SU-DHL-6 (cell line): ENCODE results near the gene YWHAG.
"Not testable (repeated sequence)": the region's sequence is repeated elsewhere in the genome, so short reads cannot be mapped to it uniquely, and the experiment has no call there.

Experiments
- H2AFZ ChIP-seq: fragments of 200-600 bp; sonication (generic); 2 replicates; pipeline ENCODE4 v1.6.1; 2014; ENCODE audit warnings: low read depth, mild to moderate bottlenecking, moderate library complexity, mixed read lengths, antibody characterized with exemption, low read length; ENCODE audit not compliant: severe bottlenecking
- H3F3A ChIP-seq: fragments of 200-600 bp; shearing (Covaris generic); 2 replicates; pipeline ENCODE4 v1.6.0; 2016; ENCODE audit warnings: antibody characterized with exemption, mild to moderate bottlenecking; ENCODE audit not compliant: insufficient read depth
- H3K27ac ChIP-seq: fragments of 200-600 bp; sonication (generic); 2 replicates; pipeline ENCODE4 v1.5.1; 2016; ENCODE audit warnings: low read depth, mild to moderate bottlenecking, low read length, moderate library complexity, mixed read lengths
- H3K27me3 ChIP-seq: fragments of 200-600 bp; sonication (generic), shearing (Covaris generic); 2 replicates; pipeline ENCODE4 v1.6.0; 2014; ENCODE audit warnings: mild to moderate bottlenecking, low read length
- H3K36me3 ChIP-seq: fragments of 200-600 bp; sonication (generic); 2 replicates; pipeline ENCODE4 v1.6.1; 2014; ENCODE audit warnings: mild to moderate bottlenecking, low read length, mixed read lengths
- H3K4me2 ChIP-seq: fragments of 300-600, 200-600 bp; shearing (Covaris generic), sonication (generic); 2 replicates; pipeline ENCODE4 v1.6.0; 2014; ENCODE audit warnings: low read length, low read depth, mild to moderate bottlenecking; ENCODE audit not compliant: poor library complexity, severe bottlenecking
- H3K4me3 ChIP-seq: fragments of 200-600 bp; sonication (generic); 2 replicates; pipeline ENCODE4 v1.5.1; 2014; ENCODE audit warnings: antibody characterized with exemption, low read length, mild to moderate bottlenecking, mixed read lengths; ENCODE audit not compliant: insufficient read depth, poor library complexity, severe bottlenecking
- H3K79me2 ChIP-seq: fragments of 200-600 bp; sonication (generic); 2 replicates; pipeline ENCODE4 v1.6.1; 2014; ENCODE audit warnings: mild to moderate bottlenecking, low read length, moderate library complexity; ENCODE audit not compliant: insufficient read depth
- H3K9ac ChIP-seq: fragments of 200-600 bp; sonication (generic); 2 replicates; pipeline ENCODE4 v1.7.0; 2014; ENCODE audit warnings: mild to moderate bottlenecking, low read length
- H3K9me2 ChIP-seq: fragments of 200-600 bp; sonication (generic); replicated peaks from 2 replicates; pipeline ENCODE4 v1.6.1; 2014; ENCODE audit warnings: low read length; ENCODE audit not compliant: insufficient read depth
- H3K9me3 ChIP-seq: fragments of 200-600 bp; sonication (generic); 2 replicates; pipeline ENCODE4 v1.6.1; 2014; ENCODE audit warnings: low read length, mixed read lengths; ENCODE audit not compliant: insufficient read depth
- H4K20me1 ChIP-seq: fragments of 200-600 bp; sonication (generic); 2 replicates; pipeline ENCODE4 v1.6.1; 2014; ENCODE audit warnings: low read depth, mild to moderate bottlenecking, antibody characterized with exemption, low read length, moderate library complexity, mixed read lengths
- CTCF ChIP-seq: fragments of 200-600 bp; sonication (generic); IDR thresholded peaks from one replicate; pipeline ENCODE4 v1.5.1; 2017; ENCODE audit warnings: antibody characterized with exemption, mild to moderate bottlenecking, low read length, moderate library complexity; ENCODE audit not compliant: insufficient read depth, poor library complexity, severe bottlenecking
- EZH2phosphoT487 ChIP-seq: fragments of 200-600 bp; sonication (generic), shearing (Covaris generic); conservative IDR thresholded peaks from 2 replicates; pipeline ENCODE4 v1.6.1; 2018; ENCODE audit warnings: mild to moderate bottlenecking, antibody characterized with exemption, low read length, moderate library complexity, mixed read lengths

The YWHAG gene

DNA sequence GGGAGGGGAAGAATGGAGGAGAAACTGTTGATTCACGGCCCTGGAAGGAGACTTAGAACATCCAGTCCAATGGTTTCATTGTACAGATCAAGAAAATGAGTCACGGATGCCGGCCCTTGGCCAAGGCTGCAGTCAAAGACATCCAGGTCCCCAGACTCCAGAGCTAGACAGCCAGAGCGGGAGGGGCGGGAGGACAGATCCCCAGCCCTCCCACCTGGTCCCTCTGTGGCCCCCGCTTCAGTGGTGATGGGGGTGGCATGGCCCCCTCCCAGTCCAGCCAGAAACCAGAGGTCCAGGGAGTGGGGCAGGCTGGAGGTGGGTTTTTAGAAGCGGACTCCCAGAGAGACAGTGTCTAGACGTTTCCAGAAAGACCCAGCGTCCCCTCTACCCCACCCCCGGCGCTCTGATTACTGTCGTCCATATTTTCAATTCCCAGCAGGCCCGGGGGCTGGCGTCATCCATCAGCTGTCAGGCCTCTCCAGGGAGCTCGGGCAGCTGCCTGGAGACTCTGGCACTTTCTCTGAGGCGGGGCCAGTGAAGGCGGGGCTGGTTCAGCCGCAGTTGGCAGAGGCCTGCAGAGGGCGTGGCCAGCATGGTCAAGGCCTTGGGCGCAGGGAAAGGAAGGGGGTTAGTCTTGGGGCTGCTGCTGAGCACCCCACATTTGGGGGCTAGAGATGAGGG is 64.3 kb downstream of the YWHAG start:
- H3K4me2 ChIP-seq = no peak overlapping the region
- no peaks in the 10 kb centered on the region for H3F3A ChIP-seq
- no peaks in the 10 kb centered on the region for H3K27me3 ChIP-seq
- H3K9me2 ChIP-seq = no peaks in the 10 kb centered on the region
- no peaks in the 10 kb centered on the region for H3K36me3 ChIP-seq
- no peaks in the 10 kb centered on the region for H4K20me1 ChIP-seq
- no peak overlapping the region for H3K4me3 ChIP-seq
- TF ChIP-seq EZH2phosphoT487 (no peak), CTCF (no peak)
- H3K9me3 ChIP-seq = no peaks in the 10 kb centered on the region
- no peak overlapping the region for H2AFZ ChIP-seq
- H3K27ac ChIP-seq = no peak overlapping the region
- H3K9ac ChIP-seq = no peak overlapping the region
- no peaks in the 10 kb centered on the region for H3K79me2 ChIP-seq

GRCh38 chr7:76293407-76293901 is 65.3 kb downstream of the YWHAG start:
- Histone ChIP-seq H3K9ac (no peak overlapping the region), H2AFZ (no peak overlapping the region), H3K4me3 (no peak overlapping the region), H3K4me2 (no peak overlapping the region), H3K9me2 (no peaks in the 10 kb centered on the region), H3F3A (no peaks in the 10 kb centered on the region), H3K27me3 (no peaks in the 10 kb centered on the region), H3K36me3 (no peaks in the 10 kb centered on the region), H3K9me3 (no peaks in the 10 kb centered on the region), H3K27ac (no peak overlapping the region), H3K79me2 (no peaks in the 10 kb centered on the region), H4K20me1 (no peaks in the 10 kb centered on the region)
- TF ChIP-seq EZH2phosphoT487 (no peak), CTCF (no peak)

GRCh38 chr7:76292911-76293310 is 65.9 kb downstream of the YWHAG start:
- H4K20me1 ChIP-seq, H3K9ac ChIP-seq, H3K4me2 ChIP-seq, H3K36me3 ChIP-seq, H3K27ac ChIP-seq, H3K4me3 ChIP-seq, H3K9me3 ChIP-seq, H3F3A ChIP-seq, H2AFZ ChIP-seq, H3K79me2 ChIP-seq, H3K9me2 ChIP-seq, H3K27me3 ChIP-seq: not testable (repeated sequence)

DNA sequence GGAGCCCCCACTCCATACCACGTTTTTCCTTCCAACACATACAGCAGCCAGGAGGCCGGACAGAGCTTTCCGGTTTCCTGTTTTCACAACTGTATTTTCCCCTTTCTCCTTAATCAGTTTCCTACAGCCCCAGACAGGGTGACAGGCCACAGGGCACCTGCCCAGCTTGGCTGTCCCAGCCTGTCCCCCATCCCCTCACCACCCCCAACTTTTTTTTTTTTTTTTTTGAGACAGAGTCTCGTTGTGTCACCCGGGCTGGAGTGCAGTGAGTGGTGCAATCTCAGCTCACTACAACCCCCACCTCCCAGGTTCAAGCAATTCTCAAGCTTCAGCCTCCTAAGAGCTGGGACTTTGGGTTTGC is 66.6 kb downstream of the YWHAG start:
- Histone ChIP-seq H3K9me2 (no peaks in the 10 kb centered on the region), H3K79me2 (no peaks in the 10 kb centered on the region), H3K9ac (no peak overlapping the region), H3K9me3 (no peaks in the 10 kb centered on the region), H4K20me1 (no peaks in the 10 kb centered on the region), H3K36me3 (no peaks in the 10 kb centered on the region), H3F3A (no peaks in the 10 kb centered on the region), H2AFZ (no peak overlapping the region), H3K4me2 (no peak overlapping the region), H3K27me3 (no peaks in the 10 kb centered on the region), H3K27ac (no peak overlapping the region), H3K4me3 (no peak overlapping the region)
- TF ChIP-seq EZH2phosphoT487 = no peak
- no peak for TF ChIP-seq CTCF
